GM13977 (cell line): ENCODE results near the gene KLB.
"Not testable (repeated sequence)": the region's sequence is repeated elsewhere in the genome, so short reads cannot be mapped to it uniquely, and the experiment has no call there.

Experiments
- DNase-seq: peaks from one replicate; pipeline ENCODE4 v3.0.0; 2012; ENCODE audit warnings: low spot score
- in situ Hi-C: fragments of 300-500 bp; cut with MboI; formaldehyde crosslinking; loops from one replicate; pipeline ENCODE4 v1.12.0; 2022; ENCODE audit warnings: low sequenced_read_pairs, low pct_unique_long_range_greater_than_20kb, mixed read lengths, inconsistent platforms; ENCODE audit not compliant: unreplicated experiment
- TF ChIP-seq, protein P1 (sequence below): IDR thresholded peaks from 2 replicates; pipeline ENCODE4 v1.5.1; 2012; ENCODE audit warnings: mild to moderate bottlenecking, control low read depth; ENCODE audit not compliant: insufficient read depth; ENCODE audit errors: extremely low read depth, missing control alignments

Gene KLB

DNA sequence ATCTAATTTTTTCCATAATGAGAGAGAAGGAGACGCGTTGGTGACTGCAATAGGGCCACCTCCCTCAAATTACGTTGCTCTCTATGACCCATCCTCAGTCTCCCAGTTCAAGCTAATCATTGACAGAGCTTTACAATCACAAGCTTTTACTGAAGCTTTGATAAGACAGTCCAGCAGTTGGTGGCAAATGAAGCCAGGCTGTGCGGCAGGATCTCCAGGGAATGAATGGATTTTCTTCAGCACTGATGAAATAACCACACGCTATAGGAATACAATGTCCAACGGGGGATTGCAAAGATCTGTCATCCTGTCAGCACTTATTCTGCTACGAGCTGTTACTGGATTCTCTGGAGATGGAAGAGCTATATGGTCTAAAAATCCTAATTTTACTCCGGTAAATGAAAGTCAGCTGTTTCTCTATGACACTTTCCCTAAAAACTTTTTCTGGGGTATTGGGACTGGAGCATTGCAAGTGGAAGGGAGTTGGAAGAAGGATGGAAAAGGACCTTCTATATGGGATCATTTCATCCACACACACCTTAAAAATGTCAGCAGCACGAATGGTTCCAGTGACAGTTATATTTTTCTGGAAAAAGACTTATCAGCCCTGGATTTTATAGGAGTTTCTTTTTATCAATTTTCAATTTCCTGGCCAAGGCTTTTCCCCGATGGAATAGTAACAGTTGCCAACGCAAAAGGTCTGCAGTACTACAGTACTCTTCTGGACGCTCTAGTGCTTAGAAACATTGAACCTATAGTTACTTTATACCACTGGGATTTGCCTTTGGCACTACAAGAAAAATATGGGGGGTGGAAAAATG lies at the start of gene KLB:
KLB (plus strand) TSS at position 168 of the 821 bp plus-strand sequence; CDS start at position 188, 20 bp downstream.
- no peak for DNase-seq
- TF ChIP-seq, protein P1, sequence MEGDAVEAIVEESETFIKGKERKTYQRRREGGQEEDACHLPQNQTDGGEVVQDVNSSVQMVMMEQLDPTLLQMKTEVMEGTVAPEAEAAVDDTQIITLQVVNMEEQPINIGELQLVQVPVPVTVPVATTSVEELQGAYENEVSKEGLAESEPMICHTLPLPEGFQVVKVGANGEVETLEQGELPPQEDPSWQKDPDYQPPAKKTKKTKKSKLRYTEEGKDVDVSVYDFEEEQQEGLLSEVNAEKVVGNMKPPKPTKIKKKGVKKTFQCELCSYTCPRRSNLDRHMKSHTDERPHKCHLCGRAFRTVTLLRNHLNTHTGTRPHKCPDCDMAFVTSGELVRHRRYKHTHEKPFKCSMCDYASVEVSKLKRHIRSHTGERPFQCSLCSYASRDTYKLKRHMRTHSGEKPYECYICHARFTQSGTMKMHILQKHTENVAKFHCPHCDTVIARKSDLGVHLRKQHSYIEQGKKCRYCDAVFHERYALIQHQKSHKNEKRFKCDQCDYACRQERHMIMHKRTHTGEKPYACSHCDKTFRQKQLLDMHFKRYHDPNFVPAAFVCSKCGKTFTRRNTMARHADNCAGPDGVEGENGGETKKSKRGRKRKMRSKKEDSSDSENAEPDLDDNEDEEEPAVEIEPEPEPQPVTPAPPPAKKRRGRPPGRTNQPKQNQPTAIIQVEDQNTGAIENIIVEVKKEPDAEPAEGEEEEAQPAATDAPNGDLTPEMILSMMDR, result no peak
- in situ Hi-C loops, result no loop called here

DNA sequence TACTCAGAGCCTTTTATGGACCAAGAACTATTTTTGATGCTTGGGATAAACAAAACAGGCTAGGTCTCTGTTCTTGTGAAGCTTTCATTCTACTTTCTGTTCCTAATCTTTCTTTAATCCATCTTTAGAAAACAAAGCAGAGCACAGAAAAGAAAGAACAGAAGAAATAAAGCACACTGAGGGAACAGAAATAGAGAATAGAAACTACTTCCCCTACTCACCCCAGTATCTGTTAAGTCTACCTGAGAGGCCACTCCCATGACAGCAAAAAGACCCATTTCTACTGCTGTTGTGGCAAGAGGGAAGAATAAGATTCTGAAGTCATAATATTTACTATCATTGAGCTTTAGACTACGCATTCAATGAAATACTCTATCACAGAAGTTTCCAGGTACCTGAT lies 49.7 kb upstream of the KLB start:
- TF ChIP-seq, protein P1, result no peak
- in situ Hi-C loops, result no loop called here
- DNase-seq, result peak; percentile 47

GRCh38 chr4:39360611-39361010 lies 46.1 kb upstream of the KLB start:
- peak; percentile 40 for DNase-seq
- in situ Hi-C loops, result not testable (repeated sequence)

GRCh38 chr4:39362827-39363226 lies 43.9 kb upstream of the KLB start:
- DNase-seq, result no peak
- in situ Hi-C loops, result no loop called here
- TF ChIP-seq, protein P1, result no peak

GRCh38 chr4:39363773-39364393 lies 42.8 kb upstream of the KLB start:
- in situ Hi-C loops, result no loop called here
- TF ChIP-seq, protein P1, result no peak

DNA sequence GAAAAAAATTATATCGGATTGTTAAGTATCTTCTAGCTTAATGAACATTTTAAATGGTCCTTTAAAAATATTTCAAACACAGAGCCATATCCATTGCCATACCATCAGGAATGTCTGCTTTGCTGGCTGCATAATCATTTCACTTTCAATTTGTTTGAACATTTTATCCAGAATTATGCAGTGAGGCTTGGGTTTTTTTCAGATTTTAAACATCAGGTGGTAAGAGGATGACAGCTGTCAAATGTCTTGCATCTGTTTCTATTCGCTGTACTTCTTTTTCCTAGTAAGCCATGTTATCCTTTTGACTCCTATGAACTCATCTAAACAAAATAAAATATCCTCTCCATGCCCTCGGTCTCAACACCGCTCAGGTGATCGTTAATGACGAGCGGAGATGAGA lies 41.4 kb upstream of the KLB start:
- TF ChIP-seq, protein P1, result no peak
- in situ Hi-C loops, result no loop called here
- DNase-seq, result no peak

More at GRCh38 chr4:39363773-39364393, 42.8 kb upstream of the KLB start:
- no peak for DNase-seq
